A673 (cell line): ENCODE data around the gene TMPRSS2. TPM values are rescaled to one million over a fixed set of nuclear protein-coding genes. Genes with fewer than 3 reads are reported as not detected.

ENCODE experiments used
- BruUV-seq: library from RNA; stranded (reverse); fragments of 400-500 nt; replicated peaks from 2 replicates; lab custom pipeline; 2021; lab: Mats Ljungman, UMichigan
- CTCF ChIA-PET: fragments of 300-600 bp; sonication (Branson Sonifier 250); formaldehyde crosslinking; loops from one replicate; lab custom pipeline; 2022; ENCODE audit warnings: antibody characterized with exemption; lab: Charles Lee
- POLR2A ChIA-PET: fragments of 300-600 bp; sonication (Branson Sonifier 250); formaldehyde crosslinking; loops from one replicate; lab custom pipeline; 2022; ENCODE audit warnings: antibody characterized with exemption; ENCODE audit not compliant: low non-redundant PET; lab: Charles Lee
- DNase-seq: peaks from one replicate; pipeline ENCODE4 v3.0.0-alpha.2; 2015; ENCODE audit warnings: low spot score
- H3K27ac ChIP-seq: fragments of 200-600 bp; sonication (generic); 2 replicates; pipeline ENCODE4 v1.5.1; 2016; ENCODE audit warnings: mixed run types, low read depth, mild to moderate bottlenecking, mixed read lengths, antibody characterized with exemption, low read length; ENCODE audit not compliant: poor library complexity, severe bottlenecking
- H3K27me3 ChIP-seq: fragments of 200-600 bp; sonication (generic); replicated peaks from 2 replicates; pipeline ENCODE4 v1.6.1; 2017; ENCODE audit warnings: mixed run types, low read depth, mild to moderate bottlenecking, mixed read lengths, antibody characterized with exemption, low read length; ENCODE audit not compliant: insufficient read depth, poor library complexity
- H3K36me3 ChIP-seq: fragments of 200-600 bp; sonication (generic); 2 replicates; pipeline ENCODE4 v1.6.1; 2016; ENCODE audit warnings: mixed run types, mild to moderate bottlenecking, mixed read lengths, antibody characterized with exemption, low read length; ENCODE audit not compliant: insufficient read depth, poor library complexity, severe bottlenecking
- H3K4me1 ChIP-seq: fragments of 200-600 bp; sonication (generic); 2 replicates; pipeline ENCODE4 v1.6.1; 2017; ENCODE audit warnings: mixed run types, mild to moderate bottlenecking, mixed read lengths, antibody characterized with exemption, low read length; ENCODE audit not compliant: insufficient read depth, poor library complexity, severe bottlenecking
- H3K4me3 ChIP-seq: fragments of 200-600 bp; sonication (generic); 2 replicates; pipeline ENCODE4 v1.5.1; 2016; ENCODE audit warnings: low read depth, mixed run types, mild to moderate bottlenecking, mixed read lengths, low read length; ENCODE audit not compliant: poor library complexity, severe bottlenecking
- H3K9me3 ChIP-seq: fragments of 200-600 bp; sonication (generic); 2 replicates; pipeline ENCODE4 v1.6.1; 2016; ENCODE audit warnings: mixed run types, low read depth, mild to moderate bottlenecking, mixed read lengths, antibody characterized with exemption, low read length; ENCODE audit not compliant: poor library complexity, severe bottlenecking
- EZH2 ChIP-seq: fragments of 200-600 bp; sonication (generic); IDR thresholded peaks from 2 replicates; pipeline ENCODE4 v1.6.1; 2017; ENCODE audit warnings: borderline replicate concordance, low read depth, mild to moderate bottlenecking, mixed read lengths, antibody characterized with exemption, low read length; ENCODE audit not compliant: poor library complexity, severe bottlenecking
- intact Hi-C: fragments of 100-400 bp; cut with micrococcal nuclease; formaldehyde crosslinking; loops from one replicate; pipeline ENCODE4 v1.10.0; 2022; ENCODE audit not compliant: unreplicated experiment
- total RNA-seq: library from RNA; stranded (reverse); gene quantifications from 2 replicates; pipeline ENCODE4 v1.2.3, GENCODE V29; 2021
- TF ChIP-seq, protein P1 (sequence below): fragments of 300-800, 200-600 bp; sonication (generic); conservative IDR thresholded peaks from 2 replicates; pipeline ENCODE4 v1.5.1; 2017; ENCODE audit warnings: low read depth, mild to moderate bottlenecking, antibody characterized with exemption, low read length, moderate library complexity, mixed read lengths

Gene TMPRSS2
- total RNA-seq, 1 experiment from 2014 or later = not detected

- no peak for TF ChIP-seq EZH2
- TF ChIP-seq, protein P1, sequence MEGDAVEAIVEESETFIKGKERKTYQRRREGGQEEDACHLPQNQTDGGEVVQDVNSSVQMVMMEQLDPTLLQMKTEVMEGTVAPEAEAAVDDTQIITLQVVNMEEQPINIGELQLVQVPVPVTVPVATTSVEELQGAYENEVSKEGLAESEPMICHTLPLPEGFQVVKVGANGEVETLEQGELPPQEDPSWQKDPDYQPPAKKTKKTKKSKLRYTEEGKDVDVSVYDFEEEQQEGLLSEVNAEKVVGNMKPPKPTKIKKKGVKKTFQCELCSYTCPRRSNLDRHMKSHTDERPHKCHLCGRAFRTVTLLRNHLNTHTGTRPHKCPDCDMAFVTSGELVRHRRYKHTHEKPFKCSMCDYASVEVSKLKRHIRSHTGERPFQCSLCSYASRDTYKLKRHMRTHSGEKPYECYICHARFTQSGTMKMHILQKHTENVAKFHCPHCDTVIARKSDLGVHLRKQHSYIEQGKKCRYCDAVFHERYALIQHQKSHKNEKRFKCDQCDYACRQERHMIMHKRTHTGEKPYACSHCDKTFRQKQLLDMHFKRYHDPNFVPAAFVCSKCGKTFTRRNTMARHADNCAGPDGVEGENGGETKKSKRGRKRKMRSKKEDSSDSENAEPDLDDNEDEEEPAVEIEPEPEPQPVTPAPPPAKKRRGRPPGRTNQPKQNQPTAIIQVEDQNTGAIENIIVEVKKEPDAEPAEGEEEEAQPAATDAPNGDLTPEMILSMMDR = no peak
- ChIA-PET POLR2A (no interaction called here), CTCF (no interaction called here)
- Histone ChIP-seq H3K27ac (no peak overlapping the region), H3K27me3 (no peaks in the 10 kb centered on the region), H3K4me1 (no peaks in the 10 kb centered on the region), H3K36me3 (no peaks in the 10 kb centered on the region), H3K4me3 (no peak overlapping the region), H3K9me3 (no peaks in the 10 kb centered on the region)
- no TSS peak for BruUV-seq
- no peak for DNase-seq
- intact Hi-C loops = no loop called here
These were observed 12.8 kb upstream of the TMPRSS2 start for GRCh38 chr21:41520560-41521442.

- Histone ChIP-seq H3K4me3 (no peak overlapping the region), H3K36me3 (no peaks in the 10 kb centered on the region), H3K9me3 (no peaks in the 10 kb centered on the region), H3K4me1 (no peaks in the 10 kb centered on the region), H3K27me3 (no peaks in the 10 kb centered on the region), H3K27ac (no peak overlapping the region)
- intact Hi-C loops = no loop called here
- no peak for TF ChIP-seq EZH2
- TF ChIP-seq, protein P1 = no peak
- no TSS peak for BruUV-seq
- POLR2A ChIA-PET = no interaction called here
- DNase-seq = no peak
- CTCF ChIA-PET = no interaction called here
These were observed 12.0 kb upstream of the TMPRSS2 start for GRCh38 chr21:41519806-41520559.

- Histone ChIP-seq H3K4me3 (no peak overlapping the region), H3K27ac (no peak overlapping the region), H3K4me1 (no peaks in the 10 kb centered on the region), H3K36me3 (no peaks in the 10 kb centered on the region), H3K9me3 (no peaks in the 10 kb centered on the region), H3K27me3 (no peaks in the 10 kb centered on the region)
- DNase-seq = no peak
- POLR2A ChIA-PET = no interaction called here
- CTCF ChIA-PET = no interaction called here
- intact Hi-C loops = no loop called here
- TF ChIP-seq EZH2 = no peak
- TF ChIP-seq, protein P1 = no peak
- no TSS peak for BruUV-seq
These were observed 10.8 kb upstream of the TMPRSS2 start for GRCh38 chr21:41518757-41519156.
